Placental epithelial cell (primary cell): ENCODE measurements around the gene RBBP4. TPM values are rescaled to one million over a fixed set of nuclear protein-coding genes. Genes with fewer than 3 reads are reported as not detected.

Experiments used
- small RNA-seq: library from RNA; depleted of rRNA; stranded (forward); fragments of <200 nt; gene quantifications from one replicate; pipeline ENCODE3, GENCODE V24; 2012
- total RNA-seq: library from RNA; depleted of rRNA; stranded (reverse); fragments of >200 nt; gene quantifications from 2 replicates; pipeline ENCODE4 v1.2.3, GENCODE V29; 2012

Gene RBBP4
- total RNA-seq: 84.4 and 96.4 TPM in 2 replicates

GRCh38 chr1:32650752-32651460 lies at the start of gene RBBP4:
RBBP4 (plus strand) TSS chr1:32651208; CDS start chr1:32651307, 99 bp downstream.

GRCh38 chr1:32650248-32650751 lies 708 bp upstream of the RBBP4 start, which contains the start of gene ZBTB8OS:
ZBTB8OS (minus strand) TSS chr1:32650550; CDS start chr1:32650529, 21 bp downstream.

GRCh38 chr1:32702599-32703478 lies 51.8 kb downstream of the RBBP4 start, which contains the start of gene SYNC:
SYNC (minus strand) TSS chr1:32702770; CDS start chr1:32702660, 110 bp downstream.

Small RNA genes within 50 kb of the gene (small RNA-seq; reads per million reads assigned to genes)
- gene RF00019: not detected

Other genes starting within 250 kb of the RBBP4 start
- 0.22 and 0.79 TPM in 2 replicates for gene ZBTB8B, start 186.1 kb upstream of the RBBP4 start, total RNA-seq
- 10.5 and 11.0 TPM in 2 replicates for gene ZBTB8A, start 111.8 kb upstream of the RBBP4 start, total RNA-seq
- gene ZBTB8OS, start 658 bp upstream of the RBBP4 start, total RNA-seq: 23.1 and 35.7 TPM in 2 replicates
- 31.8 and 57.9 TPM in 2 replicates for gene SYNC, start 51.6 kb downstream of the RBBP4 start, total RNA-seq
- 39.7 and 93.2 TPM in 2 replicates for gene YARS1, start 166.2 kb downstream of the RBBP4 start, total RNA-seq
- 37.3 and 39.7 TPM in 2 replicates for gene S100PBP, start 166.4 kb downstream of the RBBP4 start, total RNA-seq
- 0.39 TPM in 1 of 2 replicates, not detected in the other for gene FNDC5, start 219.7 kb downstream of the RBBP4 start, total RNA-seq
- gene HPCA, start 235.3 kb downstream of the RBBP4 start, total RNA-seq: under 0.01 TPM in 1 of 2 replicates, not detected in the other